ENCODE measurements around the gene ACTN4.
A peak's percentile ranks its signal among the peaks of the same experiment; 100 is the strongest.

The ACTN4 gene

DNA sequence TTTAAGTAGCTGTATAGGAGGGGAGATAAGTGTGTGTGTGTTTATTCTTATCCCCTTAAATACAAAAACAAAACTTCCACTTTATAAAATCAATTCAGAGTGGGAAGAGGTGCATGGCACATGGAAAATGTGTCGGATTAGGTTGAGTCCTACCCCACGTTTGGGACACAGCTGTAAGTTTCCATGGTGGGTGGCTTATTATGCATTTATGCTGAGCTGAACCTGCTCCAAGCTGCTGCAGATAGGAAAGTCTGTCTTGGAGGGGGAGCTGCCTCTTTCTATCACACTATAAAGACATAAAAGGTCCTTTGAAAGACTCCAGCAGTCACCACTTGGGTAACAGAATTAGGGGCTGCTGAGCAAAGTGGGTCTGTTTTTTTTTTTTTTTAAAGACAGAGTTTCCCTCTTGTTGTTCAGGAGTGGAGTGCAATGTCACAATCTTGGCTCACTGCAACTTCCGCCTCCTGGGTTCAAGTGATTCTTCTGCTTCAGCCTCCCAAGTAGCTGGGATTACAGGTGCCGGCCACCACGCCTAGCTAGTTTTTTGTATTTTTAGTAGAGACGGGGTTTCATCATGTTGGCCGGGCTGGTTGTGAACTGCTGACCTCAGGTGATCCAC, 15.2 kb downstream of the ACTN4 start:
- DNase-seq = no peak

DNA sequence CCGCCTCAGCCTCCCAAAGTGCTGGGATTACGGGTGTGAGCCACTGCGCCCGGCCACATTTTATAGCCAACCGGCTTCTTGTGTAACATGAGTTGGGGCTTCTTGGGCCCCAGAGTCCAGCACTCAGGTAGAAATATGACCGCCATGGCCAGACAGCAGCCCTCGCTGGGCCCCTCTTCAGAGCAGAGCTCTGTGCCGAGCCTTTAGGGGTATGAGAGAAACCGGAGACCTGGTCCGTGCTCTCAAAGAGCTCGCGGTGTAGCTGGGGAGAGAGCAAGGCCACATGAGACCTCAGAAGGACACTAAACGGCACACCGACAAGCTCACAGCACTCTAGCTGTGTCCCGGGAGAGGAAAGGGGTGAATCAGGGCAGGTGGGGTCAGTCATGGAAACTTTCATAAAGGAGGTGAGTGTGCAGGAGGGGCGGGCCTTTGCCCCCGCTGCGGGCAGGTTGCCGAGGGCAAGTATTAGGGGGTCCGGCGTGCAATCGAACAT, 15.8 kb downstream of the ACTN4 start:
- DNase-seq = no peak

DNA sequence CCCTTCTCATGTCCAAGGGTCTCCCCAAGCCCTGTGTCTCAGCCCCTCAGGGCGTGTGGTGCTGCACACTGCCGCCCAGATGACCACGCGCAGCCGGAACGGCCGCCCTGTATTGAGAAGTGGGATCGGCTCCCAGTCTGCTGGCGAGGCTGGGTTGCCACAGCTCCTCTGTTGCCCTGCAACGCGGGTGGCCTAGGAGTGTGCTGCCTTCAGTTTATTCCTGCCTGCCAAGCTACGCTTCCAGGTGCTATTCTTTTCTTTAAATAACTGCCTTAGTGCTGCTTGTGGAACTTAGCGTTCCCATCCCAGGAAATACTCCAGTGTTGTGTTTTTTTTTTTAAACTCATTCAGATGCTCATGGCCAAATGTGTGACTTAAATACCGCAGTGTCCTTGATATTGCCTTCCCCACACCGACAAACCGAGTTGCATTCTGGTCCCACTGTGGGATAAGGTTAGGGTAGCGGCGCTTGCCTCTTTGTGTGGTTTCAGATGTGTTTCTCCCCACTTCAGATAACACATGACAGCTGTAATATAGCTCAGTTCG, 16.6 kb downstream of the ACTN4 start:
- DNase-seq = no peak

DNA sequence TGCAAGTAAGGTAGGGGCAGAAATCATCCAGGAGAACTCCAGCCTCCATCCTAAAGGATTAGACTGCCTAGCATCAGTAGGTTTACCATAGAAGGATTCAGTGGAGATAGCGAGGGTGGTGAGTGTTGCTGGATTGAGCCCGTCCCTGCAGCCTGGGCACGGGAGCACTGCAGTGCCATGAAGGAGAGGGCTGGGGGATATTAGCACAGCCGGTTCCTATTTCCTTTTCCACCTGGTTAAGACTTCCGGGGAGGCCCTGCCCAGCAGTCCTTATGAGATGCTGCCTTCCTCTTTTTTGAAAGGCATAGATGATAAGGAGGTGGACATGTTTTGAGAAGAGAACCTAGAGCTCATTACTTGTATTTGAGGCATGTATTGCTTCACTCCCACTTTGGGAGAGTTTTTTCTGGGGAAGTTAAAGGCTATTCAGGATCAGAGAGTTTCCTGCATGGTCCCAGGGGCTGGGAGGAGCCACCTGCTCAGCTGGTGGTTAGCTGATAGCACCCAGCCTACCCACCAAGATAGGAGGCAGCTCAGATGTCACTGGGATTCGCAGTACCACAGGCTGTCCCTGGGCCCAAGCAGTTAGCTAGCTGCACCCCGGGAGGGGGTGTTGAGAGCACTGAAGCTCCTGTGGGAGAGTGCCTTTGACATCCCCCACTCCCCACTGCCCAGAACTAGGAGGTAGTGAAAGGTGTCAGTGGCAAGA, 17.2 kb downstream of the ACTN4 start:
- no peak for DNase-seq

DNA sequence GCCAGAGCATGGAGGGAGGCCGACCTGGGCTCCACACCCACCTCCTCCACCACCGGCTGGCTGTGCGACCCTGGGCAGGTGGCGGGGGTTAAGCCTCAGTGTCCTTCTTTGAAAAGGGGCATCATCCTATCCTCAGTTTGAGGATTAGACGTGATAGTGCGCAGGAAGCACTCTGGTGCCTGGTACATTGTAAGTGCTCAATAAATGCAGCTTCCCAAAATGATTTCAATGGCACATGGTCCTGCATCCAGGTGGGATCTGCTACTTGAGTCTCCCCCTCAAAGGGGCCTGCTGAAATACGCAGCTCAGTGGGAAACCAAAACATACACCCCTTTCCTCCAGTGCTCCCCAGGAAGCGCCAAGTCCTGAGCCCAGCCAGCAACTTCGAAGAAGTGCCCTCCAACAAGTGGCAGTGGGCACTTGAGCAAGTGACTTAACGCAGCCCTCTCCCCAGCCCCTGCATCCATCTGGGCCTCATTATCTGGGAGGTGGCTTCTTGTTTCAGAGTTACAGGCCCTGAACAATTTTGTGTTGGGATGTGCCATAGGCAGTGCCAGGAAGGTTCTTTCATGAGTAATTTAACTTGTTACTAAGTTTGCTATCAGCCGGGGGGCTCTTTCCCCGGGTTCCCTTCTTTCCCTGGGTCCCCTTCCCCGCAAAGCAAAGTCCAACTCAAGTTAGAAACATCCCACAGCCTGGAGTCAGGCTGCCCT, 17.9 kb downstream of the ACTN4 start:
- DNase-seq = no peak

DNA sequence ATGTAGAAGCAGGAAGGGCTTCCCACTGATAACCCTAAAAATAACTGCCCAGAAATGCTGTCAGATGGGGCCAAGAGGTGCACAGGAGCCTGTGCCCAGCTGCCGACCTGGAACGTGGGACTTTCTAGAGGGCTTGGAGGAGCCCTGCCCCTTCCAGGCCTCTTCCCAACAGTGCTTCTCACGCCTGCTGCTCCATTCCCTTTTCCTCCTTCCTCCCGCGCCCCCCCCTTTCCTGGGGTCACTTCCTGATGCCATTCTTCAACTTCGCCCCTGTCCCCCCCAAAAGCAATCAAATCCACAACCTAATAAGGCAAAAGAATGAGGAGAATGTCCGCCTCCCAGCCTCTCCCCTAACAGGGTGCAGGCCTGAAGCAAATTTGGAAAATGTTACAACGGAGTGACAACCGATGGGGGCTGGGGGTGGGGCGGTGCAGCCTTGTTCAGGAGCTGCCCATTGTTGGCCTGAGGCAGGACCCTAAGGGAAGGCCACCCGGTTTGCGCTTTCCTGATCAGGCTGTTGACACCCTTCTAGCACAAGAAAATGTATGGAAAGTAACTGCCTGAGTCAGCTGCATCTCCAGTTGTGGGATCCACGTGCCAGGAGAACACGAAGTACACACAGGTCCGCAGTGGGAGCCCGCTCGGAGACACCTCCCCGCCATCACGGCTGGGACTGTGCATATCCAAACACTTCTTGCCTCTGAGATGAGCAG, 18.7 kb downstream of the ACTN4 start:
- no peak for DNase-seq

DNA sequence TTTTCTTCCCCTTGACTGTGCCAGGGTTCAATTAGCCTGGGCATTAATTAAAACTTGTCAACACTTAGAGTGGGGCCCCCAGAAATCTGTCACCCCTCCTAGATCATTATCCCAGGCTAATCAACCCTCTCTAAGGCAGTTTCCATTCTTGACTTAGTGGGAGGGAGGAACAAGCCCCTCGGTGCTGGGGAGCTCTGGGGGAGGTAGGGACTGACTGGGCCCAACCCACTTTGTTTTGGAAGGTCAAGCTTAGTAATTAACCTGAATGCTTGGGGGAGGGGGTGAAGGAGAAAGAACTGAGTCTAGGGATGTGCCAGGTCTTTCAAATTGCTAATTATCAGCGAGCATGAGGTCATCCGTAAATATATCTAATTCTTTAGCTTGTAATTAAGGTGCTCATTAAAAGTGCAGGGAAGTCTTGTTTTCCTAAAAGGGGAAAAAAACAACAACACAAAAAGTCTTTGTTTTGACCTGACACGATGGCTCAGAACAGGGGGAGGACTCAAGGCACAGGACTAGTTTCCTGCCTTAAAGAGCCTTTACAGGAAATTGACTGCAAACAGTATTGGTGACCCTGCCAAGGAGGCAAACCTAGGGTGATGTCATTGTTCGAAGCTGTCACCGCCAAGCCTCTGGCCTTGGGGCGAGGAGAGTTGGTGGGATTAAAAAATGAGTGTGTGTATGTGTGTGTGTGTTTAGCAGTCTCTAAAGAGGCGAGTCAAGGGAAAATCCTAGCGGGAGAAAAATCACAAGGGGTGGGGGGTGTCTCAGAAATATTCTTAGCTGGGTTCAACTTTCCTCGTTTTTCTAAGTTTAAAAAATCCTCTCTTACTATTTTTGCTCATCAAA, 19.4 kb downstream of the ACTN4 start:
- DNase-seq = no peak

DNA sequence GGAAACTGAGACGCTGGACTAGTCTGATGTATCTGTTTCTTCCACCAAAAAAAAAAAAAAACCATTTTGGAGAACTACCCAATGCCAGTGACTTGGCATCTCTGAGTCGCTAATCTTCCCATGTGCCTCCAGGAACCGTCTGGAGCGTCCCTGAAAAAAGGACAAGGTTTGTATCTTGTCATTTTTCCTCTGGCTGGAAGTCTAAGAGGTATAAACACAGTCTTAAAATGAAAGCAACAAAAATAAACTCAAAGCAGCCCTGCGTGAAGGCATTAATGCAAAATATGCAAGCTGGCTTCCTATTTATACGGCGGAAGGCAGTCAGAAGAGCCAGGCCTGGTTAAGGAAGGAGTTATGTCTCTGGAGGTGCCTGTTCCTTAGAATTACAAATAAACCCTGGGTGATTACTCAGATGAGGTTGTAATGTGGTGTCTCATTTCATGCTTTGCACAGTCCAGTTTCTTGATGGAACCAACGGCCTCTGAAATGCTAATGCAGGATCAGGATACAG, 20.3 kb downstream of the ACTN4 start:
- DNase-seq = no peak

DNA sequence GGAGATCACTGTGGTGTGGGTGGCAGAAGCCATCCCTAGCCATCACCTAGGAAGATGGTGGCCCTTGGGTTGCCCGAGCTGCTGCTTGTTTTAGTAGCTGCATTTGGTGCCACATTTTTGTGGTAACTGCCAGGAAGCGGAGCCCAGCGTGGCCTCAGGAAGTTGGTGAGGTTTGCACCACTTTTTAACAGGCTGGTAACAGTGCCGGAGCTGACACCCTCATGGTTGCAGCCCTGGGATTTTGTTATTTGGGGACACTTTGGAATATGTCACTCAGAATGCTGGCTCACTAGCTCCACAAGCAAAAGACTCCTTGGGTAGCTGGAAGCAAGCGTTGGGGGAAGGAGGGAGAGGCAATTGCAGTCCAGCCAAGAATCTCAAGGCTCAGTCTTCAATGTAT, 22.1 kb downstream of the ACTN4 start:
- peak; percentile 32 for DNase-seq

DNA sequence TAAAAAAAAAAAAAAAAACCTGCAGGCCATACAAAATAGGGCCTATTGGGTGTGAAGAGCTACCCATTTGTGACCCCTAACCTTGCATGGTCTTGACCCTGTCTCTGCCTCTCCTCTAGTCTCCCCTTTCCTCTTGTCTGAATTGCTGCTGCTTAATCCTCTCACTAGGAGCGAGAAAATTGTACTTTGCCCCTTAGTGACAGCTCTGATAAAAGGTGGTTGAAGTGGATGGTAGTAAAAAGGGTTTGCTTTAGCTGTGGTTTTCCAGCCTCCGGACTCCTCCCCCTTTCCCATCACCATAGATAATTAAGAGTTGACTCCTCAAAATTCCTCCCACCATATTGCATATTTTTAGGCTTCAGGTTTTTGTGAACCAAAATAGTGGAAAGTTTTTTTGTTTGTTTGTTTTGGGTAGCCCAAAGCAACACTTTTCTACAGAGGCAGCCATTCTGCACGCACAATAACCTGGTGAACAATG, 23.5 kb downstream of the ACTN4 start:
- no peak for DNase-seq

DNA sequence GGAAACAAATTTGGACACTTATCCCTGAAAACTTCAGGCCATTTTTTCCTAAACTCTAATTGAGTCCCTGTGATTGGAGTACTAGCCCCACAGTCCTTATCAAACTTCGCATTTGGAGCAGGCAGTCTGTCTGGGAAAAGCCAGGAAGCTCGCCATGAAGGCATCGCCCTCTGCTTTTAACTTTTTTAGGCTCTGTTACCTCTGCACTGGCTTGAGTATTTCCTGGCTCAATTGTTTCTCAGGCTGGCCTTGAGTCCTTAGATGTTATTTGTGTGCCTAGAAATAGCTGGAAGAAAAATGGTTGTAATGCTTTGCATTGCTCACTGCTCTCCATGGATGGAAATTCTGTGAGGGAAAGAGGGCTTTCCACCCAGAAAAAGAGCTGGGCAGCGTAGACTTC, 24.2 kb downstream of the ACTN4 start:
- no peak for DNase-seq

DNA sequence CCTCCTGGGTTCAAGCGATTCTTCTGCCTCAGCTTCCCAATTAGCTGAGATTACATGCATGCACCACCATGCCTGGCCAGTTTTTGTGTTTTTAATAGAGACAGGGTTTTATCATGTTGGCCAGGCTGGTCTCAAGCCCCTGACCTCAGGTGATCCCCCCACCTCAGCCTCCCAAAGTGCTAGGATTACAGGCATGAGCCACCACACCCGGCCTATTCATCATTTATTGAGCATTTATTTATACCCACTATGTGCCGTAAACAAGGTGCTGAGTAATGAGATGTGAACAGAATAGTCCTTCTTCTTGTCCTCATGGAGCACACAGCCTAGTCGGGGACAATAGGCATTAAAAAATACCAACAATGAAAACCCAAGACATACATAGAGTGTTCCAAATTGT, 25.6 kb downstream of the ACTN4 start:
- DNase-seq = no peak

DNA sequence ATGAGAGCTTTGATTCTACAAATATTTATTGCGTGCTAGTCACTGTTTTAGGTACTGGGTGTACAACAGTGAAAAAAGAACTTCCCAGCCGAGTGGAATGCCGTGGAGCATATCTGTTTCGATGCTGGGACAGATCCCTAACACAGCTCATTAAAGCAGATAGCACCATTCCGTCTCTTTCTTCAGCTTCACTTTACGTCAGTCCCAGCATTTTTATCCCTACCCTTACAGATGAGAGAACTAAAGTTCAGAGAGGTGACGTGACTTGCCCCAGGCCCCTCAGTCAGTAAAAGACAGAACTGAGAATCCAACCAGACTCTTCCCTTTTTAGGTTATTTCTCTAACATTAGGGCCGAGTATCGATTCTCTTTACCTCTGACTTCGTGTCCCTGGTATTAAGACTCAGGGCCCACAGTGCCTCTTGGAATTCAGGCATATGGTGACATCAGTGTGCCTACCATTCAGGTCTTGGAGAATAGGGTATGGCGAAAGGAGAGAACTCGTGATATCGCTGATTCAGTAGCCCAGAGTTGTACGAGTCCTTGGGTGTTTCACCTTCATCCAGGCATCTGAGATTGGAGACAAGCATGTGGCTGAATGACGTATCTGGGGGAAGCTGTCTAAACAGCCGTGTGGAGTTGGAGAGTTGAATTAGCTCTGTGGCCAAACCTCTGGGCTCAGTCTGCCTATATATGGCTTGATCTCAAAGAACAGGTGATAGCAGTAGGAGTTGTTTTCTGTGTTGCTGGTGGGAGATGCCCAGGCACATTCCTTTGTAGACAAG, 27.1 kb downstream of the ACTN4 start:
- no peak for DNase-seq

DNA sequence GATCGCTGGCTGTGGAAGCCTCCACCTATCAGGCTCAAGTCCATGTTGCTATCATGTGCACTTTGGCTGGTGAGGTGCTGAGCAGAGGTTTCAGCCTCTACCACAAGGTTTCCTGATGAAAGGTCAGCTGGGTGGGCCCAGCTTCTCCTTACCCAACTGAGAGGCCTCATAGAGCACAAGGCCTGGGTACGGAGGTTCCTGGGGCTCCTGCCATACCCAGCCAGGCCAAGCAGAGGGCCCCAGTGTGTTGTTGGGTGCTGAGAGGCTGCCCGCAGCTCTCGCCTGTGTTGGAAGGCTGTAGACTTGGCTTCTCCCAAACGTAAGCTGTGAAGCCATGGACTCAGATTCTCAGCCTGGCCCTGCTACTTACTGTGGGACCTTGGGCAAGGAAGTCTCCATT, 28.2 kb downstream of the ACTN4 start:
- peak; percentile 26 for DNase-seq

DNA sequence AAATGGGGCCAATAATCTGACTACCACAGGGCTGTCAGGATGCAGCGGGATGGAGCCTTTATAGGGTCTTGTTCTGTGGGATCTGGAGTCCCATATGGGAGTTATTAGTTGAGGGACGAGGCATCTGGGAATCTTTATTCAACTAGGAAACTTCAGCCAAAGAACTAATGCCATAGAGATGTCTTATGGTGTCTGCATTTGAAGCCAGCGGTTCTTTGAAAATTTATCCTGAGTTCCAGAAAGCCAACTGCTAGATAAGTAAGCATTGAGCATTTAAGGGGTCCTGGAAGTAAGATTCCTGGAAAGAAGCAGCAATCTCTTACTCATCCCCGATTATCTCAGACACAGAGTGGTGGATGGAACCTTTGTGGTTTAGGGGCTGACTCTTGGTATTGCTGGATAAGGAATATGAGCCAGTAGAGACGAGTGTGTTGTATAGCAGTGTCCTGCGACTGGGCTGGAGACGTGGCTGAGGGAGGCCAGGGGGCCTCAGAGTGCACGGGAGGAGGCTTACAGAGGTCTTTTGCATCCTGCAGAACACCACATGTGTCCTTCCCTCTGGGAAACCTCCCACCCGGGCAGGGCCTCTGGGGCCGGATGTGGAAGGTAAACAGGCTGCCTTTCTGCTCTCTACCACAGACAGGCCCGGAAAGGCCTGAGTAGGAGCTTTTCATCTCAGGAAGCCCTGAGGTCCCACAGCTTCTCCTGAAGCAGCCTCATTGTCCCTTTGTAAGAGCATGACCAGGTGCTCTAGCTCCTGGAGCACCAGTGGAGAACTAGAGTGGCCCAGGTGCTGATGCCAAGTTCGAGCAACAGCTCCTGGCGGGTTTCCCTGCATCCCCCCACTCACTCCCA, 28.8 kb downstream of the ACTN4 start:
- DNase-seq = no peak

DNA sequence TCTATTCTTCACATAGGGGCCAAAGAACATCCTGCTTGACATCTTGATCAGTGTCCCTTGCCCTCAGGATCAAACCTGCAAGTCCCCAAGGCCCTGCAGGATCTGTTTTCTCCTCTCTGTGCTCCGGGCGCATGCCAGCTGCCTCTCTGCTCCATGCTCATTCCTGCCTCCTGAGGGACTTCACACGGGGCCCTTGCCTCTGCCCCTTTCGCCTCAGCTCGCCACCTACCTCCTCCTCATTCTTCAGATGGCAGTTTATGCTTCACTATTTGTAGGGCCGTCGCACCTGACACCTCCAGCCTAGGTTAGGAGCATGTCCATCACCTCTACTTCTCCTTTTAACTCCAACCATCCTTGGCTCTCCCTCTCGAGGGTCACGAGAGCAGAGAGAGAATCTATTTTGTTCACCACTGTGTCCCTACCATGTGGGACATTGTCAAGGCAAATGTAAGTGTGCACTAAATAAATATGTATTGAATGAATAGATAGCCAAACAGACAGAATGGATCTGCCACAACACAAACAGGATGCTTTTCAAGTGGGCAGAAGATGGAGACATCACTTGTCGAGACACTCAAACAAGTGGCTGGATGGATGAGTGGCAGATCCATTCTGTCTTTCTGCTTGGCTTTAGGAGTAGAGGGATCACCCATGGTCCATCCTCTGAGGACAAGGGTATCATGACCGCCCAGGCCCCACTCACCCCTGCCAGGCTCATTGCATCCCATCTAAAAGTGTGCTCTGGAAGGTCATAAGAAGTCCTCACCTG, 29.6 kb downstream of the ACTN4 start:
- no peak for DNase-seq

DNA sequence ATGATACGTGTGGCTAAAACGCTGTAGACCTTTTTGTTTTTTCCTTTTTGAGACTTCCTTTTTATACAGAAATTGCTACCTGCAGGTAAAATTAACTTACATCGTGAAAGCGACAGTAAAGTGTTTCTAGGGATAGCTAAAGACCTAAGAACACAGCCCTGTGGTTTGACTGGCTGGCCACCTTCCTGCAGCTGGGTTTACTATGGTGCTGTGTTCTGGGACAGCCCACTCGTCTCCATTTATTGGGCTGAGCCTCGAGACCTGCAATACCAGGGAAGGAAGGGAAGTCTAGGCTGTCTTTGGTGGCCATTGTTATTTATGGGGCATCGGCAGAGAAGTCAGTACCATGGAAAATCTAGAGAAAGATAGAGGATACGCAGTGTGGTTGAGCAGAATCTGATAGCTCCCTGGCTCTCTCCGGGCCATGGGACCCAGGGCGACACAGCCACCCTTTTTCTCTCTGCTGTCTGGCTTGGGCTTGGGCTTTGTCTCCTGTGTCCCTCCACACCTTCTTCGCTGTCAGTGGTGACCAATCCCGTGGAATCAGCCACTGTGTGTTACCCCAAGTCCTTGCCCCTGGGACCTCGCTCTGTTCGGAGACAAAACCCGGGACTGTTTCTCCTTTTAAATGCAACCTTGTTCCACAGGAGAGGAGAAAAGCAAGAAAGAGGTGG, 30.9 kb downstream of the ACTN4 start:
- DNase-seq = no peak

DNA sequence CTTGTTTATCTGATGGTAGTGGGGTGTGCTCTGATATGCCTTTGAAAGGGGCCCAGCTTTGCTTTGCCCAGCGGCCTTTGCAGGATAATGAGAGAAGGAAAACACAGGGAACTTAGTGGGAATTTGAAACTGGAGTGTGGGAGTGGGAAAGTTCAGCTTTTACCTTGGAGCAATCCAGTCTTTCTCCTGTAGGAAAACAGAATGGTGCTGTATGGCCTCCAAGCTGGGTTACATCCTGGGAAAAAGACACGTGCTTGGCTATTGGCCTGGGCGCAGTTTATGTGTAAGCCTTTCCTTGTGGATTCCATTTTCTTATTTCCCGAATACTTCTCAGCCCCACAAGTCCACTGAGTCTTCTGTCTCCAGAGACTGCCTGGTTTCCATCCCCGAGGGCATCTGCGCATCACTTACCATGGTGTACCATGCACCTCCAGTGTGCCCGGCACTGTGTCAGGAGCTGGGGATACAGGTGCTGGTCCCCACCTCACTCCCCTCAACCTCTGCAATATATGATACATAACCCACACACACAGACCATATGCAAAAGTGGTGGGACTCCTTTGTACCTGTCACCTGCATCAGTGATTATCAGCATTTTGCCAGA, 31.5 kb downstream of the ACTN4 start:
- no peak for DNase-seq

Data from activated CD8-positive, alpha-beta memory T cell treated with anti-CD3 and anti-CD28 coated beads, Interleukin-2, amount 50 U/mL, for 4 hours (primary cell).